OCI-LY3 (cell line): ENCODE results near the gene GRIK2.
"Not testable (repeated sequence)": the region's sequence is repeated elsewhere in the genome, so short reads cannot be mapped to it uniquely, and the experiment has no call there.

Source experiments
- H2AFZ ChIP-seq: fragments of 200-600, 300-600 bp; shearing (Covaris generic); 2 replicates; pipeline ENCODE4 v1.6.0; 2014; ENCODE audit warnings: antibody characterized with exemption, low read depth, low read length
- H3K27ac ChIP-seq: fragments of 200-600, 300-600 bp; sonication (generic); 2 replicates; pipeline ENCODE4 v1.5.1; 2014; ENCODE audit warnings: mild to moderate bottlenecking, low read length, moderate library complexity, mixed read lengths
- H3K27me3 ChIP-seq: fragments of 200-600, 300-600 bp; sonication (generic); 2 replicates; pipeline ENCODE4 v1.6.1; 2014; ENCODE audit warnings: low read depth, low read length, mixed read lengths
- H3K36me3 ChIP-seq: fragments of 200-600, 300-600 bp; sonication (generic); replicated peaks from 2 replicates; pipeline ENCODE3; 2014; ENCODE audit warnings: low read depth, low read length, mixed read lengths
- H3K4me1 ChIP-seq: fragments of 300-600, 200-600 bp; sonication (generic); 2 replicates; pipeline ENCODE4 v1.6.1; 2014; ENCODE audit warnings: low read length, mixed read lengths
- H3K4me2 ChIP-seq: fragments of 200-600, 300-600 bp; sonication (generic); 2 replicates; pipeline ENCODE4 v1.6.1; 2014; ENCODE audit warnings: low read length, mixed read lengths
- H3K4me3 ChIP-seq: fragments of 300-600, 200-600 bp; sonication (generic); 2 replicates; pipeline ENCODE4 v1.5.1; 2014; ENCODE audit warnings: antibody characterized with exemption, mild to moderate bottlenecking, low read length, moderate library complexity
- H3K79me2 ChIP-seq: fragments of 300-600, 200-600 bp; shearing (Covaris generic); 2 replicates; pipeline ENCODE4 v1.6.1; 2014; ENCODE audit warnings: mild to moderate bottlenecking, low read length, mixed read lengths
- H3K9ac ChIP-seq: fragments of 300-600, 200-600 bp; shearing (Covaris generic); 2 replicates; pipeline ENCODE4 v1.6.0; 2014; ENCODE audit warnings: mild to moderate bottlenecking, low read length, moderate library complexity
- H3K9me3 ChIP-seq: fragments of 200-600, 300-600 bp; shearing (Covaris generic); 2 replicates; pipeline ENCODE4 v1.6.1; 2014; ENCODE audit warnings: low read length, mixed read lengths; ENCODE audit not compliant: insufficient read depth
- H4K20me1 ChIP-seq: fragments of 200-600, 300-600 bp; sonication (generic); 2 replicates; pipeline ENCODE4 v1.6.1; 2016; ENCODE audit warnings: low read length, mixed read lengths; ENCODE audit not compliant: insufficient read depth
- CTCF ChIP-seq: fragments of 200-600, 300-600 bp; sonication (generic); IDR thresholded peaks from 2 replicates; pipeline ENCODE4 v1.5.1; 2014; ENCODE audit warnings: antibody characterized with exemption, low read length, low read depth
- EZH2phosphoT487 ChIP-seq: fragments of 200-600 bp; shearing (Covaris generic); IDR thresholded peaks from 2 replicates; pipeline ENCODE4 v1.6.1; 2018; ENCODE audit warnings: antibody characterized with exemption, mixed run types, low read depth

GRIK2 gene

GRCh38 chr6:101630941-101631340, 237.4 kb downstream of the GRIK2 start:
- Histone ChIP-seq H3K4me2 (no peak overlapping the region), H3K4me1 (no peaks in the 10 kb centered on the region), H3K27ac (no peak overlapping the region), H2AFZ (no peak overlapping the region), H4K20me1 (no peaks in the 10 kb centered on the region), H3K4me3 (no peak overlapping the region), H3K27me3 (no peaks in the 10 kb centered on the region), H3K9me3 (no peaks in the 10 kb centered on the region), H3K36me3 (no peaks in the 10 kb centered on the region), H3K79me2 (no peaks in the 10 kb centered on the region), H3K9ac (no peak overlapping the region)
- TF ChIP-seq CTCF (no peak), EZH2phosphoT487 (no peak)

DNA sequence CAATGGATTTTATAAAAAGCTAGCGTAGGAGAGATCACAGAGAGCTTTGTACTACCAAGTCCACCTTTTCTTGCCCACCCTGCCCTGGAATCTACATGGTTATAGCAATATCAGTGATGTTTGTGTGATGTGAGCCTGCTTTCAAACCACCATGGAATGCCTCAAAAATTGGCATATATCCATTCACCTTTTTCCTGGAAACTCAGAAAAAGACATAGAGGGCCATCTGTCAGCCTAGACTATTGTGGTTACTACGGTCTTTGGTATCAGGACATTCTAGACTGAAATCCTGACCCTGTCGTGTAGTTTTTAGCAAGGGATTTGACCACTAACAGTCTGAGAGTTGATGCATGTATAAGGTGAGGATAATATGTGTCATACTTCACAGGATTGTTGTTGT, 239.6 kb downstream of the GRIK2 start:
- TF ChIP-seq CTCF, result no peak
- TF ChIP-seq EZH2phosphoT487, result no peak
- Histone ChIP-seq H3K9me3 (no peaks in the 10 kb centered on the region), H3K36me3 (no peaks in the 10 kb centered on the region), H3K27ac (no peak overlapping the region), H3K4me2 (no peak overlapping the region), H4K20me1 (no peaks in the 10 kb centered on the region), H3K9ac (no peak overlapping the region), H3K27me3 (no peaks in the 10 kb centered on the region), H2AFZ (no peak overlapping the region), H3K4me1 (no peaks in the 10 kb centered on the region), H3K4me3 (no peak overlapping the region), H3K79me2 (no peaks in the 10 kb centered on the region)

GRCh38 chr6:101638865-101639264, 245.4 kb downstream of the GRIK2 start:
- not testable (repeated sequence) for H3K36me3 ChIP-seq, H4K20me1 ChIP-seq, H3K79me2 ChIP-seq, H3K27me3 ChIP-seq, H3K4me2 ChIP-seq, H3K9ac ChIP-seq, H2AFZ ChIP-seq, H3K9me3 ChIP-seq, H3K4me1 ChIP-seq, H3K27ac ChIP-seq, H3K4me3 ChIP-seq

DNA sequence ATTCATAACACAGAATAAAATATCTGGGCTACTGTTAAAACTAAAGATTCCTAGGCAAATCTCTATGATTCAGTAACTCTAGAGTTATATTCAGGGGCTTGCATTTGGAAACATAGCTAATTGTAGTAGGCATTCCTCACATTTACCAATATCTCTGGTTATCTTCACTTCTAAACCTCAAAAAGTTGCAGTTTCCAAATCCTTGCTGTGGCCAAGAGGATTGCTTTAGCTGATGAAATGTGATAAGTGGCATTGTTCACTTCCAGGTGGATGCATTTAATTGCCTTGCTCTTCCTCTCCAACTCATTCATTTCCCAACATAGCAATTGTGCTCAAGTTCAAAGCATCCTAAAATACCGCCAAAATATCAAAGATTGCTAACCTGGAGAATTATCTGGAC, 246.6 kb downstream of the GRIK2 start:
- Histone ChIP-seq H3K4me1 (no peaks in the 10 kb centered on the region), H3K27me3 (no peaks in the 10 kb centered on the region), H3K27ac (no peak overlapping the region), H3K9me3 (no peaks in the 10 kb centered on the region), H3K4me2 (no peak overlapping the region), H3K9ac (no peak overlapping the region), H3K79me2 (no peaks in the 10 kb centered on the region), H4K20me1 (no peaks in the 10 kb centered on the region), H3K4me3 (no peak overlapping the region), H3K36me3 (no peaks in the 10 kb centered on the region), H2AFZ (no peak overlapping the region)
- TF ChIP-seq CTCF (no peak), EZH2phosphoT487 (no peak)

- H3K27ac ChIP-seq, result no peak overlapping the region
- H3K36me3 ChIP-seq, result no peaks in the 10 kb centered on the region
- no peak overlapping the region for H3K4me3 ChIP-seq
- no peak overlapping the region for H2AFZ ChIP-seq
- H3K9ac ChIP-seq, result no peak overlapping the region
- H3K9me3 ChIP-seq, result no peaks in the 10 kb centered on the region
- H4K20me1 ChIP-seq, result no peaks in the 10 kb centered on the region
- TF ChIP-seq CTCF, result no peak
- TF ChIP-seq EZH2phosphoT487, result no peak
- no peaks in the 10 kb centered on the region for H3K4me1 ChIP-seq
- no peak overlapping the region for H3K4me2 ChIP-seq
- no peaks in the 10 kb centered on the region for H3K27me3 ChIP-seq
- no peaks in the 10 kb centered on the region for H3K79me2 ChIP-seq
Observed at GRCh38 chr6:101645770-101646169, 252.3 kb downstream of the GRIK2 start.
